ENCODE measurements around the gene GPR171.

- TF ChIP-seq NFIC (IDR thresholded peaks at IDR 0.05) (no peak), EP300 (IDR thresholded peaks at IDR 0.05; ENCODE audit: borderline replicate concordance) (no peak), CREB1 (IDR thresholded peaks at IDR 0.05; ENCODE audit: low read depth) (no peak), TAF1 (IDR thresholded peaks at IDR 0.05; ENCODE audit: low read depth) (no peak), YY1 (IDR thresholded peaks at IDR 0.05; ENCODE audit: low read depth) (no peak), CEBPB (IDR thresholded peaks at IDR 0.05) (no peak), RAD21 (IDR thresholded peaks at IDR 0.05; ENCODE audit: low read depth) (no peak), ZBTB7A (IDR thresholded peaks at IDR 0.05; ENCODE audit: low read depth) (no peak), TEAD4 (IDR thresholded peaks at IDR 0.05) (no peak)
- TF ChIP-seq, protein P1, sequence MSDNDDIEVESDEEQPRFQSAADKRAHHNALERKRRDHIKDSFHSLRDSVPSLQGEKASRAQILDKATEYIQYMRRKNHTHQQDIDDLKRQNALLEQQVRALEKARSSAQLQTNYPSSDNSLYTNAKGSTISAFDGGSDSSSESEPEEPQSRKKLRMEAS (IDR thresholded peaks at IDR 0.05), result no peak
- TF ChIP-seq, protein P2, sequence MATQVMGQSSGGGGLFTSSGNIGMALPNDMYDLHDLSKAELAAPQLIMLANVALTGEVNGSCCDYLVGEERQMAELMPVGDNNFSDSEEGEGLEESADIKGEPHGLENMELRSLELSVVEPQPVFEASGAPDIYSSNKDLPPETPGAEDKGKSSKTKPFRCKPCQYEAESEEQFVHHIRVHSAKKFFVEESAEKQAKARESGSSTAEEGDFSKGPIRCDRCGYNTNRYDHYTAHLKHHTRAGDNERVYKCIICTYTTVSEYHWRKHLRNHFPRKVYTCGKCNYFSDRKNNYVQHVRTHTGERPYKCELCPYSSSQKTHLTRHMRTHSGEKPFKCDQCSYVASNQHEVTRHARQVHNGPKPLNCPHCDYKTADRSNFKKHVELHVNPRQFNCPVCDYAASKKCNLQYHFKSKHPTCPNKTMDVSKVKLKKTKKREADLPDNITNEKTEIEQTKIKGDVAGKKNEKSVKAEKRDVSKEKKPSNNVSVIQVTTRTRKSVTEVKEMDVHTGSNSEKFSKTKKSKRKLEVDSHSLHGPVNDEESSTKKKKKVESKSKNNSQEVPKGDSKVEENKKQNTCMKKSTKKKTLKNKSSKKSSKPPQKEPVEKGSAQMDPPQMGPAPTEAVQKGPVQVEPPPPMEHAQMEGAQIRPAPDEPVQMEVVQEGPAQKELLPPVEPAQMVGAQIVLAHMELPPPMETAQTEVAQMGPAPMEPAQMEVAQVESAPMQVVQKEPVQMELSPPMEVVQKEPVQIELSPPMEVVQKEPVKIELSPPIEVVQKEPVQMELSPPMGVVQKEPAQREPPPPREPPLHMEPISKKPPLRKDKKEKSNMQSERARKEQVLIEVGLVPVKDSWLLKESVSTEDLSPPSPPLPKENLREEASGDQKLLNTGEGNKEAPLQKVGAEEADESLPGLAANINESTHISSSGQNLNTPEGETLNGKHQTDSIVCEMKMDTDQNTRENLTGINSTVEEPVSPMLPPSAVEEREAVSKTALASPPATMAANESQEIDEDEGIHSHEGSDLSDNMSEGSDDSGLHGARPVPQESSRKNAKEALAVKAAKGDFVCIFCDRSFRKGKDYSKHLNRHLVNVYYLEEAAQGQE (IDR thresholded peaks at IDR 0.05; ENCODE audit: low read depth), result no peak
- TF ChIP-seq, protein P3, sequence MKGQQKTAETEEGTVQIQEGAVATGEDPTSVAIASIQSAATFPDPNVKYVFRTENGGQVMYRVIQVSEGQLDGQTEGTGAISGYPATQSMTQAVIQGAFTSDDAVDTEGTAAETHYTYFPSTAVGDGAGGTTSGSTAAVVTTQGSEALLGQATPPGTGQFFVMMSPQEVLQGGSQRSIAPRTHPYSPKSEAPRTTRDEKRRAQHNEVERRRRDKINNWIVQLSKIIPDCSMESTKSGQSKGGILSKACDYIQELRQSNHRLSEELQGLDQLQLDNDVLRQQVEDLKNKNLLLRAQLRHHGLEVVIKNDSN (IDR thresholded peaks at IDR 0.05), result no peak
These were observed 24.3 kb upstream of the GPR171 start for GRCh38 chr3:151227266-151227806.

Measured in Ishikawa (cell line).